Upper lobe of left lung (tissue), 4 donors: ENCODE measurements around the gene MX2.

ENCODE experiments used
- POLR2A ChIP-seq, 4 donors: fragments of 450-650 bp; IDR thresholded peaks; one replicate each; pipeline ENCODE4 v1.5.1; 2016 to 2017; ENCODE audit warnings: antibody characterized with exemption in 4 of 4, mild to moderate bottlenecking in 2 of 4
- TF ChIP-seq, protein P1 (sequence below), 6 experiments: fragments of 450-650 bp in 4 of 6; fragments of 200-600 bp in 2 of 6; sonication (generic) in 2 of 6; IDR thresholded peaks; one replicate each; pipeline ENCODE4 v1.5.1; 2016 to 2019; ENCODE audit warnings: antibody characterized with exemption in 6 of 6

- TF ChIP-seq, protein P1, sequence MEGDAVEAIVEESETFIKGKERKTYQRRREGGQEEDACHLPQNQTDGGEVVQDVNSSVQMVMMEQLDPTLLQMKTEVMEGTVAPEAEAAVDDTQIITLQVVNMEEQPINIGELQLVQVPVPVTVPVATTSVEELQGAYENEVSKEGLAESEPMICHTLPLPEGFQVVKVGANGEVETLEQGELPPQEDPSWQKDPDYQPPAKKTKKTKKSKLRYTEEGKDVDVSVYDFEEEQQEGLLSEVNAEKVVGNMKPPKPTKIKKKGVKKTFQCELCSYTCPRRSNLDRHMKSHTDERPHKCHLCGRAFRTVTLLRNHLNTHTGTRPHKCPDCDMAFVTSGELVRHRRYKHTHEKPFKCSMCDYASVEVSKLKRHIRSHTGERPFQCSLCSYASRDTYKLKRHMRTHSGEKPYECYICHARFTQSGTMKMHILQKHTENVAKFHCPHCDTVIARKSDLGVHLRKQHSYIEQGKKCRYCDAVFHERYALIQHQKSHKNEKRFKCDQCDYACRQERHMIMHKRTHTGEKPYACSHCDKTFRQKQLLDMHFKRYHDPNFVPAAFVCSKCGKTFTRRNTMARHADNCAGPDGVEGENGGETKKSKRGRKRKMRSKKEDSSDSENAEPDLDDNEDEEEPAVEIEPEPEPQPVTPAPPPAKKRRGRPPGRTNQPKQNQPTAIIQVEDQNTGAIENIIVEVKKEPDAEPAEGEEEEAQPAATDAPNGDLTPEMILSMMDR (IDR thresholded peaks at IDR 0.05): no peak
- no peak for TF ChIP-seq POLR2A (IDR thresholded peaks at IDR 0.05)
Observed at GRCh38 chr21:41427556-41427955, 65.7 kb downstream of the MX2 start.
